Neural progenitor cell (in vitro differentiated cells): ENCODE results near the gene PTGR3.

ENCODE experiments used
- CTCF ChIP-seq: fragments of 200-600 bp; sonication (generic); IDR thresholded peaks from 2 replicates; pipeline ENCODE4 v1.5.1; 2017; ENCODE audit warnings: antibody characterized with exemption, mild to moderate bottlenecking
- EZH2 ChIP-seq: fragments of 200-600 bp; sonication (generic); IDR thresholded peaks from 2 replicates; pipeline ENCODE4 v1.6.1; 2017; ENCODE audit warnings: antibody characterized with exemption, mild to moderate bottlenecking, moderate library complexity

DNA sequence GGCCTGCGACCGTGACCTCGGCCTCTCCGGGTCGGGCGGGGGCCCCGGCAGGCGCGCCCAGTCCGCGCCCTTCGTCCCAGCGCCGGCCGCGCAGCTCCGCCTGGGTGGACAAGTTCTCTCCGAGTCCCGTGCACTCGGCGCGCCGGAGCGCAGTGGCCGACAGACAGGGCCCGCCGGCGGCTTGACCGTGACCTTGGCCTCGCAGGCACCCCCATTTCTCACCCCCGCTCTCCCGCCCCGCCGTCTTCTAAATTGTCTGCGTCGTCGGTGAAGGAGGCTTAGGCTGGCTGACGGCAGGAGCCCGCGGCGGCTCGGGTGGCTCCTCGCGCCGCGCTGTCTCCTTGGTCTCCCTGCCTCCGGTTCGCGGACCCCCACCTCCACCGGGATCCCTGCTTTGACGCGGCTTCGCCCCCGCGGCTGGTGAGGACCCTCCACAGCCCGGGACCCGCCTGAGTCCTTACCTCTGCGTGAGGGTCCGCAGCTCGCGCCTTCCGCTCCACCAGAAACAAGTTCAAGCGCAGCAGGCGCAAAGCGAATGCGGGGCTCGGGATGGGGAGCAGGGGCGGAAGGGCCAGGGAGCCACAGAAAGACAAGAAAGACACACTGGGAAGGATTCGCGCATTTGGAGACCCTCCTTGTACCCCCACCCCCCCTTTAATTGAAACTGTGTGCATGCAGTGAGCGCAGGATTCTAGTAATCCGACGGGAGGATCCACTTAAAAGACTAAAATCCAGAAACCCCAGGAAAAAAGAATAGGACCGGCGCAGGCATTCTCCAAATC is 4.0 kb downstream of the PTGR3 start:
- no peak for TF ChIP-seq CTCF
- peak; percentile 94 for TF ChIP-seq EZH2
